GM18526 (cell line): Measurements from ENCODE around the gene ZNF287.

ENCODE experiments used
- POLR2A ChIP-seq: IDR thresholded peaks from 3 replicates; pipeline ENCODE4 v1.6.1; 2011; ENCODE audit not compliant: insufficient read length; ENCODE audit errors: extremely low read depth

Gene ZNF287

DNA sequence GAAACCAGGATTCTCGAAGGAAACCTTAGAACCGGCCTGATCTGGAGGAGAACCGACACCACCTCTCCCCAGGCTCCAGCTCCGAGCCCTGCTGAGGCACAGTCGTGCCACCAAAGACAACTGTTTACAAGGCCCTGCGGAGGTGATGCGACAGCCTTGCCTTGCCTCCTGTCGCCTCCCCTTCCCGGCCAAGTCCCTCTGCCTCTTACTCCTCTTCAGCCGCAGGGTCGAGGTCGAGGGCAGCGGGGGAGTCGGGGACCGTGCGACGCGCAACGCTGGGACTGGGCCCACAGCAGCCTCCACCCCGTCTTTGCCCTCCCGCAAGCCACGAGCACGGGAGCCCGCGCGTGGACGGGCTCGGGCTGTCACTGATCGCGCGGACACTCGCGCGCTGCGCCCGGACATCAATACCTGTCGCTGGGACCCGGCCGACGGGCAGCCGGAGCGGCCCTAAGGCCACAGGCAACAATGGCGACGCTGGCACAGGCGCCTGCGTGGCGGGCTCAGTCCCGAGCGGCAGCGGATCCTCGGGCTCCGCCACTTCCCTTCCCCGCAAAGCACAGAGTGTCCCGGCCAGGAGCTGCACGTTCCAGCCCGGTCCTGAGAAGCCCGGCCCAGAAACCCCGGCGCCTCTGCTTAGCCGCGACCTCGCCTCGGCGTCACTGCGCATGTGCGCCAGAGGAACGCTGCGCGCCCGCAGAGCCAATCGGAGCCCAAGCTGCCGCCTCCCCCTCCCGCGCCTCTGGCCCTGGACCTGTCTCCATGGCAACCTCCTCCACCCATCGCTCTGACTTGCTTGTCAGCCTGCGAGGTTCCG, at the start of gene ZNF287:
Gene ZNF287, minus strand, starts transcription at position 664 of the 817 bp plus-strand sequence. CDS start 1,473 bp downstream, outside the sequence.
- peak; percentile 63 for TF ChIP-seq POLR2A

DNA sequence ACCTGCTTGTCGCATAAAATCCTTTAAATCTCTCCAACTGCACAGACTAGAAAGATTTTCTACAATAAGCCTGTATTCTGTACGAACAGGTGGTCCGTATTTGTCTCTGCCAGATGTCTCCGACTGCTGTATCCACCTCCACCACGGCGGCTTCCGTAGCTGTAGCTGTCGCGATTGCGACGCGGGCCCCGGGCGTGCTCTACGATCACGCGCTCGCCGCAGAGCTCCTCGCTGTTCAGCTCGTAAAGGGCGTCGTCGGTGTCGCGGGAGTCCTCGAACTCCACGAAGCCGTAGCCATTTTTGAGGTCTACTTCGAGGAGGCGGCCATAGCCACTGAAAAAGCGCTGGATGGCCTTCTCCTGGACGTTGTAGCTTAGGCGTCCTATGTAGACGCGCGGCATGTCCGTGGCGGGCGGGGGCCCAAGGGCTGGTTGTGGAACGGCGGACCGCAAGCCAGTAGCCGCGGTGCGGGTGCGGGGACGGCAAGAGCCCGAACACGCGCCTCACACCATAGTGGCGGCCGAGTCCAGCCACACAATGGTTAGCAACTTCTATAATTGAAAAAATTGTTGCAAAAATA, 48.6 kb upstream of the ZNF287 start:
- TF ChIP-seq POLR2A, result no peak

DNA sequence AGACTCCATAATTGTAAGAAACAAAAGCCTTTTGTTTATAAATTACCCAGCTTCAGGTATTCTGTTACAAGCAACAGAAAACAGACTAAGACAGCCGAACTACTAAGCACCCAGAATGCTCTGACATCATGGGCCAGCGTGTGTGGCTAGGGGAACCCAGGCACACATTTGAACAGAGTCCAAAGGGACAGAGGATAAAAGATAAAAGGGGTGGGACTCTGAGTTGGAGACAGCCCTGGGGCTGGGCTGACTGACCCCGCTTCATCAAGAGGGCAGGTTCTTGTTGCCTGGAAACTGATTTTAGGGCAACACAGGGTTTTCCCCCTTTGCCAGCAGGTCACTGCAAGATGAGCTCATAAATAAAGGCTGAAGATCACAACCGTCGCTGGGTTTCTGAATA, 30.5 kb upstream of the ZNF287 start:
- no peak for TF ChIP-seq POLR2A

DNA sequence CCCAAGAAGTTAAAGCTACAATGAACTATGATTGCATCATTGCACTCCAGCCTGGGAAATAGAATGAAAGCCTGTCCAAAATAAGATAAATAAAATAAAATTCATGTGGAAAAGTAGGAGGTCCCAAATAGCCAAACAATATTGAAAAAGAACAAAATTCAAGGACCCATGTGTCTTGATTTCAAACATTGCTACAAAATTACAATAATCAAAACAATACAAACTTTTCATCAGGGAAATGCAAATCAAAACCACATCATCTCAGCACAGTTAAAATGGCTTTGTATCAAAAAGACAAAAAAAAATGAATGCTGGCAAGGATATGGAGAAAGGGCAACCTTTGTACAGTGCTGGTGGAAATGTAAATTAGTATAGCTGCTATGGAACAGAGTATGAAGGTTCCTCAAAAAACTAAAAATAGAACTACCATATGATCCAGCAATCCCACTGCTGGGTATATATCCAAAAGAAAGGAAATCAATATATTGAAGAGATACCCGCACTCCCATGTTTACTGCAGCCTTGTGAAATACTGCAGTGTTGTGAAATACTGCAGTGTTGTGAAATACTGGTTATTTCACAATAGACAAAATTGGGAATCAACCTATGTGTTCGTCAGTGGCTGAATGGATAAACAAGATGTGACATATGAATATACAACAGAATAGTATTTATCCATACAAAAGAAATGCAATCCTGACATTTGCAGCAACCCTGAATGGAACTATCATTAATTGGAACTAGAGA, 24.5 kb upstream of the ZNF287 start:
- TF ChIP-seq POLR2A, result no peak

DNA sequence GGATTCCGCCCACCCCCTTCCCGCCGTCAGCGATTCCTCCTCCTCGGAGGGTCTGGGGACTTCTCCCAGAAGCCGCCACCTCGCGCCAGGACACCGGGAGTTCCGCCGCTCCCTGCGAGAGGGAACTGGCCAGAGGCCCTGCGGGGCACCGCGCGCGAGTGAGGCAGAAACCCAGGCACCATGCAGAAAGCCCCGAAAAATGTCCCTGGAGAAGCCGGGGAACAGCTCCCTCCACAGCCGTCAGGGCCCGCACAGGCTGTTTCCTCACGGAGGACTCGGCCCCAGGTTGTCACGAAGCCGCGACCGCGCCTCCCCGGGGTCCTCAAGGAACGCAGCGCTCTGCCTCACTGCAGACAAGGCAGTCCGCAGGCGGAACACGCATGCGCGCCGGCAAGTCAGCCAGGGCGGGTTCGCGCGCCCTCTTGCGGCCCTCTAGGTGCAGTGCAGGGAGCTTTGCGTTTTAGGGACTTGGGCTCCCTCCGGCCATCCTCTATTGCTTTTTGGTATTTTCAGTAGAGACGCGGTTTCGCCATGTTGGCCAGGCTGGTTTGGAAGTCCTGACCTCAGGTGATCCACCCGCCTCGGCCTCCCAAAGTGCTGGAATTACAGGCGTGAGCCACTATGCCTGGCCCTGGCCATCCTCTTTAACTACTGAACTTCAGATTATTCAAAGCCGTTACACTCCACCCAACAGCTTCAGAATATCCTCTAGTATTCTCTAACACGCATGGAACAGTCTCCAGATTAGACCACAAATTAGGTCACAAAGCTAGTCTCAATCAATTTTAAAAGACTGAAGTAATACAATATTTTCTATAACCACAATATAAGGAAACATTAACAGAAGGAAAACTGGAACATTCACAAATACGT, 20.3 kb upstream of the ZNF287 start:
- TF ChIP-seq POLR2A, result no peak

DNA sequence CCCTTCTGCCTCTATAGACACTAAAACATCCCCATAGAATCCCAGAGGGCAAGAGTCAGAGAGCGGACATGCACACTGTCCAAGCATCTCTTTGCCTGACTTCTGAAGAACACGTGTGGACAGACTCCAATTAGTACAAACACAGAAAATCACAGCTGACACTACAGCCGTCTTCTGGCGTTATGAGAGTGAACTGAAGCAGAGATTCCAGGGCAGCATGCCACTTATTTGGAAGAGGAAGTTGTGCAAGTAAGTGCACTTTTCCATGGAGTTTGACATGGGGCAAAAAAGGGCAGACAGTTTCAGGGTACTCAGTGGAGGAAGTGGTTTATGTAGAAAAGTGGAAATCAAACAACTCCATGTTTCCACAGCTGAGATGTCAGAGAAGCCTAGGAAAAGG, 16.8 kb upstream of the ZNF287 start:
- no peak for TF ChIP-seq POLR2A

DNA sequence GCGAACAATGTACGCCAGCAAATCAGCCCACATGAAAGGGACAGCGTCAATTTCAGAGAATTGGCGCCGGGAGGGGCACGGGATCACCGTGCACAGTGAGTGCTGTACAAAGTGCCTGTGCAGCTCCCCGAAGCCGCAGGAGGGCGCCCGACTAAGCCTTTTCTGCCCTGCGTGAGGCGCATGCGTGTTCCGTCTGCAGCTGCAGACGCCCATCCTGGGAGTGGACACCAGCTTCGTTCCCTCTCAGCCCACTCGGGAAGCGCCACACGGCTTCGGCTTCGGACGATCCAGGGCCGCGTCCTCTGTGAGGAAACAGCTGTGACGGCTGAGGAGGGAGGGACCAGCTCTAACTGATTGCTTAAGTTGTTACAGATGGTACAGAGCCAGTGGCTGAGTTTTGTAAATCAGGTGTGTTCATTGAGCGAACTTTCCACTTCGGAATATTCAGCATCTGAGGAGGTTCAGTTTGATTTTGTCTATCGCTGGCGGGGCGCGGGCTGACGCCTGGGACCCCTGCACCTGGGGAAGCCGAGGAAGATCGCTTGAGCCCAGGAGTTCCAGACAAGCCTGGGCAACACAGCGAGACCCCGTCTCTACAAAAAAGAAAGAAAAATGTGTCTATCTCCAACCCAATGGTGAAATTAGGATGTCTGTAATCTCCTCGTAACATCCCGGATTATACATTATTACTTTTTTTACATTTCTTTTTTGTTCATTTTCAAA, 15.4 kb upstream of the ZNF287 start:
- TF ChIP-seq POLR2A, result no peak

DNA sequence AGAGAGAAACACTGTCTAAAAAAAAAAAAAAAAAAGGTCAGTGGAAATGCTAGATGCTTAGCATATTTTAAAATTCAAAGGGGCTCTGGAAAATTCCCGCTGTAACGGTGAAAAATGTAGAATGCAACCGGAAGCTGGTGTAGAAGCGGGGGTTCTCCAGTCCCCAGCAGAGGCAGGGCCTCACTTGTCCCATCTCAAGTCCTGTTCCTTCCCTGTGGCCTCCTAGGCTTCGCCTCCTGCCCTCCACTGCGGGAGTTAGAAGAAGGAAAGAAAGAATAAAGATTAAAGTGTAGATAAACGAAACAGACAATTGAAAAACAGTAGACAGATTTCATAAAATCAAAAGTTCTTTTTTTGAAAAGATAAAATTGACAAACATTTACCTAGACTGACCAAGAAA, 14.8 kb upstream of the ZNF287 start:
- TF ChIP-seq POLR2A, result no peak

DNA sequence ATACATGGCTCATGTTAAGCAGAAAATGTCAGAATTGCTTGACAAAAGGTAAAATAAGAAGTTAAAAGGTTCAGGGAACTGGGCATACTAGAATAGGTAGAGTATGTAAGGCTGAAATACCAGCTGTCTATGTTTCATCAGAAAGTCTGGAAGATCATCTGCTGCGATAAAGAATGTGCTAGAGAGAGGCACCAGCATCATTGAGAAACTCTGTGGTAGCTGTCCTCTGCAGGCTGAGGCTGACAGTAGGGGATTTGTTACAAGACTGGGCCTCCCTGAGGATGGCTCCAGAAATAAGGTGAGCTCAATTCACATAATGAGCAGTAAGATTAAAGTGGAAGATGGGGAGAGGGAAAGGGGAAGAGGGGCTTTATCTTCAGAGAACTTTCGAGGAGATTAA, 4.5 kb upstream of the ZNF287 start:
- no peak for TF ChIP-seq POLR2A

DNA sequence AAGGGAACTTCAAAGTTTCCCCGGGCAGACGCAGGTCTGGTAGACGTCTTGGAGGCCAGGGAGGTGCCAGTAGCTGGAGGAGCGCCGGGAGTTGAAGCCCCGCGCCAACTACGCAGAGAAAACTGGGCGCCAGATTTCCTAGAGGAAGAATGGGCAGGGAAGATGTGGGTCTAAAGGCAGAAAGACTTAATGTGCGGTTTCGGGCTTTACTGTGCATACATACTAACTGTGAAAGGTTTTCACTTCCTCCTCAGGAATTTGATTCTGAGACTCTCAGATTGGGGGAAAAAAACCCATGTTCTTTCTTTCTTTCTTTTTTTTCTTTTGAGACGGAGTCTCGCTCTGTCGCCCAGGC, 331 bp upstream of the ZNF287 start:
- TF ChIP-seq POLR2A, result no peak

DNA sequence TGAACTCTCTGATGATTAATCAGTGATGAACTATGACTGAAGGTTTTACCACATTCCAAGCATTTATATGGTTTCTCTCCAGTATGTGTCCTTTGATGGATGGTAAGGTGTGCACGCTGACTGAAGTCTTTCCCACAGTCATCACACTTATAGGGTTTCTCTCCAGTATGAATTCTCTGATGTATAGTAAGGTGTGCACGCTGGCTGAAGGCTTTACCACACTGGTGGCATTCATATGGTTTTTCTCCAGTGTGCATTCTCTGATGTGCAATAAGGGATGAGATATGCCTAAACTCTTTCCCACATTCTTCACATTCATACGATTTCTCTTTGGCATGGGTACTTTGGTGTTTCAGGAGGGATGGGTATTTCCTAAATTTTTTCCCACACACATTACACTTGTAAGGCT, 16.4 kb downstream of the ZNF287 start:
- no peak for TF ChIP-seq POLR2A

DNA sequence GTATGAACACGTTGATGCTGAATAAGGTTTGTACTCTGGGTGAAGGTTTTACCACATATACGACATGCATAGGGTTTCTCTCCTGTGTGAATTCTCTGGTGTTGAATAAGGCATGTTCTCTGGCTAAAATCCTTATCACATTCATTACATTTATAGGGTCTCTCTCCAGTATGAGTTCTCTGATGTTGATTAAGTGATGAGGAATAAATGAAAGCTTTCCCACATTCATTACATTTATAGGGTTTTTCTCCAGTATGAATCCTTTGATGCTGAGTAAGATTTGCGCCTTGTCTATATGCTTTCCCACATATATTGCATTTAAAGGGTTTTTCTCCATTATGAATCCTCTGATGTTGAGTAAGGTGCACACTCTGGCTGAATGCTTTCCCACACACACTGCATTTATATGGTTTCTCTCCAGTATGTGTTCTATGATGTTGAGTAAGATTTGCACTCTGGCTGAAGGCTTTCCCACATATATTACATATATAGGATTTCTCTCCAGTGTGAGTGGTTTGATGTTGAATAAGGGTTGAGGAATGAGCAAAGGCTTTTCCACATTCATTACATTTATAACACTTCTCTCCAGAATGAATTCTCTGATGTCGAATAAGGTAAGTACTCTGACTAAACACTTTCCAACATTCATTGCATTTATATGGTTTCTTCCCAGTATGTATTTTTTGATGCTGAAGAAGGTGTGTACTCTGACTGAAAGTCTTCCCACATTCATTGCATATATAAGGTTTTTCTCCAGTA, 16.9 kb downstream of the ZNF287 start:
- TF ChIP-seq POLR2A, result no peak

DNA sequence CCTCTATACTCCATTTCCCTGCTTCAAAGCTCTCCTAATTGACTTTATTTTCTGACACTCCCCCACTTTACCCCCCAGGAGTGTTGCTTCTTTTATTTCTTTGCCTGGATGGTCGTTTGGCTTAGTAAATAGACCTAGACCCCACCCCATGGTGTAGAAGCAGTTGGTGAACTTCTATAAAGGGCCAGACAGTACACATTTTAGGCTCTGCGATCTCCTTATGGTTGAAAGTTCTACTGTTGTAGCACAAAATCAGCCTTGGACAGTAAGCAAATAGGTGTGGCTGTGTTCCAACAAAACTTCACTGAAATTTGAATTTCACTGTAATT, 31.9 kb downstream of the ZNF287 start:
- no peak for TF ChIP-seq POLR2A

DNA sequence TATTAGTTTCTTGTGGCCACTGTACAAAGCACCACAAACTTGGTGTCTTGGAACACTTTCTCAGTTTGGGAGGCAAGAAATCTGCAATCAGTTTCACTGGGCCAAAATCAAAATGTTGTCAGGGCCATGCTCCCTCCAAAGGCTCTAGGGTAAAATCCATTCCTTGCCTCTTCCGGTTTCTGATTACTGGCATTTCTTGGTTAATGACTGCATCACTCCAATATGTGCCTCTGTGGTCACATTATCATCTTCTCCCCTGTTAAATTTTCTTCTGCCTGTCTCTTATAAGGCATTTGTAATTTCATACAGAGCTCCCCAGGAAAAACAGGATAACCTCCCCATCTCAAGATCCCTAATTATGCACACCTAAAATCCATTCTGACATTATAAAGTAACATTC, 34.8 kb downstream of the ZNF287 start:
- TF ChIP-seq POLR2A, result no peak
